Caco-2 (cell line): ENCODE data around the gene BRD4. TPM values are rescaled to one million over a fixed set of nuclear protein-coding genes. Genes with fewer than 3 reads are reported as not detected.

Source experiments
- BruUV-seq: library from RNA; stranded (reverse); fragments of 400-500 nt; replicated peaks from 2 replicates; lab custom pipeline; 2021; lab: Mats Ljungman, UMichigan
- CTCF ChIA-PET: fragments of 300-600 bp; sonication (Branson Sonifier 250); formaldehyde crosslinking; loops from one replicate; lab custom pipeline; 2022; ENCODE audit warnings: antibody characterized with exemption; lab: Charles Lee
- POLR2A ChIA-PET: fragments of 300-600 bp; sonication (Branson Sonifier 250); formaldehyde crosslinking; loops from one replicate; lab custom pipeline; 2022; ENCODE audit warnings: antibody characterized with exemption; lab: Charles Lee
- DNase-seq, 2 experiments: peaks; one replicate each; pipeline versions ENCODE4 v3.0.0 to v3.0.0-alpha.2; 2020 to 2022
- H3K27me3 ChIP-seq: replicated peaks from 2 replicates; pipeline ENCODE4 v1.6.0; 2011; ENCODE audit warnings: low read length; ENCODE audit not compliant: control insufficient read depth, insufficient read depth
- H3K36me3 ChIP-seq: 2 replicates; pipeline ENCODE4 v1.5.1; 2011; ENCODE audit warnings: low read length; ENCODE audit not compliant: control insufficient read depth, insufficient read depth
- H3K4me1 ChIP-seq: fragments of 250-450 bp; sonication (Bioruptor Pico); 2 replicates; pipeline ENCODE4 v1.5.1; 2020; ENCODE audit warnings: mild to moderate bottlenecking
- H3K4me3 ChIP-seq: 2 replicates; pipeline ENCODE4 v1.5.1; 2011; ENCODE audit warnings: low read depth, mild to moderate bottlenecking, control low read depth, low read length
- H3K9me3 ChIP-seq: fragments of 250-450 bp; sonication (Bioruptor Pico); 2 replicates; pipeline ENCODE4 v1.5.1; 2020; ENCODE audit warnings: mild to moderate bottlenecking, moderate library complexity
- H3K27ac Mint-ChIP-seq: one replicate; pipeline ENCODE4 v1.8.0; 2022; ENCODE audit warnings: mixed read lengths; ENCODE audit not compliant: unreplicated experiment
- H3K27me3 Mint-ChIP-seq: one replicate; pipeline ENCODE4 v1.8.0; 2022; ENCODE audit warnings: mixed read lengths; ENCODE audit not compliant: insufficient read depth, unreplicated experiment
- H3K36me3 Mint-ChIP-seq: one replicate; pipeline ENCODE4 v1.8.0; 2022; ENCODE audit warnings: mild to moderate bottlenecking, mixed read lengths; ENCODE audit not compliant: insufficient read depth, unreplicated experiment
- H3K4me1 Mint-ChIP-seq: one replicate; pipeline ENCODE4 v1.8.0; 2022; ENCODE audit warnings: low read depth, mixed read lengths; ENCODE audit not compliant: unreplicated experiment
- H3K4me3 Mint-ChIP-seq: one replicate; pipeline ENCODE4 v1.8.0; 2022; ENCODE audit warnings: mild to moderate bottlenecking, moderate library complexity, mixed read lengths; ENCODE audit not compliant: unreplicated experiment
- H3K9me3 Mint-ChIP-seq: one replicate; pipeline ENCODE4 v1.8.0; 2022; ENCODE audit warnings: mixed read lengths; ENCODE audit not compliant: unreplicated experiment
- CTCF ChIP-seq, 2 experiments: fragments of 200-600 bp in 1 of 2; IDR thresholded peaks; 1 replicate in 1 of 2; 2 replicates in 1 of 2; pipeline versions ENCODE4 v1.5.1 to v1.8.0; 2011 to 2022; ENCODE audit warnings: antibody characterized with exemption in 1 of 2, control low read depth in 1 of 2, inconsistent platforms in 1 of 2, low read depth in 1 of 2, low read length in 1 of 2, mild to moderate bottlenecking in 1 of 2, moderate library complexity in 1 of 2; ENCODE audit not compliant: insufficient read depth in 1 of 2, severe bottlenecking in 1 of 2, unreplicated experiment in 1 of 2
- intact Hi-C: fragments of 100-400 bp; cut with micrococcal nuclease; formaldehyde crosslinking; loops from one replicate; pipeline ENCODE4 v1.10.0; 2022; ENCODE audit not compliant: unreplicated experiment
- total RNA-seq: library from RNA; stranded (reverse); gene quantifications from 2 replicates; pipeline ENCODE4 v1.2.3, GENCODE V29; 2022

The BRD4 gene
- total RNA-seq, 1 experiment from 2014 or later, result 170 TPM

DNA sequence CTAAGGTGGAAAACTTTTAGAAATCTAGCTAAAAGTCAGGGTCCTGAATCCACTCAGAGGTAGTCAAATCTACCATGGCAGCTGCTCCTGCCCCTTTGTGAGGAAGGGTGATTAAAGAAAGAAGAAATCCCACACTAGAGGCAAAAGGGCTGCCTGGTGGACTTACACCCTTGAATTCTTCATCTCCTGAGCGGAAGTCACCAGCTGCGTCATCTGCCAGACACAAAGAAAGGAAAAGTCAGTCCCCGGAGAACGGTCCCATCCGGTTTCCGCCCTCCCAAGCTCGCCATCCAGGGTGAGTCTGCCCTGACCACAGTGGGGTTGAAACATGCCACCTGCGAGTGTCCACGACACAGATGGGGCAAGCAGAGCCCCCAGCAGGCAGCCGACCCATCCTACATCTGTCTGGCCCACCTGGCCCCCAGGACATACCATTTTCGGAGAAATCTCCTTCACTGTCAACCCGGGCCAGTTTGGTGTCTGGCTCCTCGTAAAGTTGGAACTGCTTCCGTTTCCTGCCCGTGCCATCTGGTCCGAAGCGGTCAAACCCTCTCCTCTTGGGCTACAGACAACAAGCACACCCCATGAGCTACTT is 39.5 kb upstream of the BRD4 start:
- H3K36me3 ChIP-seq, result peaks cover 7% of the 10 kb centered on the region; the same call in 1 of the 2 replicates
- H3K4me3 Mint-ChIP-seq, result no peak overlapping the region
- no peaks in the 10 kb centered on the region for H3K27me3 ChIP-seq
- ChIA-PET CTCF (no interaction called here), POLR2A (no interaction called here)
- no TSS peak for BruUV-seq
- H3K27ac Mint-ChIP-seq, result no peak overlapping the region
- peaks cover 83% of the 10 kb centered on the region for H3K36me3 Mint-ChIP-seq
- no peak overlapping the region for H3K4me3 ChIP-seq
- intact Hi-C loops, result no loop called here
- no peaks in the 10 kb centered on the region for H3K9me3 Mint-ChIP-seq
- H3K27me3 Mint-ChIP-seq, result no peaks in the 10 kb centered on the region
- peaks cover 5% of the 10 kb centered on the region for H3K4me1 ChIP-seq
- TF ChIP-seq CTCF (IDR thresholded peaks at IDR 0.05; ENCODE audit: insufficient read depth in 1 of 2, low read depth in 1 of 2, low read length in 1 of 2, severe bottlenecking in 1 of 2, unreplicated experiment in 1 of 2), result no peak
- no peaks in the 10 kb centered on the region for H3K9me3 ChIP-seq
- peaks cover 5% of the 10 kb centered on the region for H3K4me1 Mint-ChIP-seq
- DNase-seq, result no peak

GRCh38 chr19:15371119-15371518 is 38.8 kb upstream of the BRD4 start:
- Histone ChIP-seq H3K4me1 (no peaks in the 10 kb centered on the region), H3K4me3 (no peak overlapping the region), H3K9me3 (no peaks in the 10 kb centered on the region), H3K27me3 (no peaks in the 10 kb centered on the region), H3K36me3 (peaks cover 7% of the 10 kb centered on the region; the same call in 1 of the 2 replicates)
- no peak for TF ChIP-seq CTCF (IDR thresholded peaks at IDR 0.05; ENCODE audit: insufficient read depth in 1 of 2, low read depth in 1 of 2, low read length in 1 of 2, severe bottlenecking in 1 of 2, unreplicated experiment in 1 of 2)
- intact Hi-C loops, result no loop called here
- Mint-ChIP-seq H3K9me3 (no peaks in the 10 kb centered on the region), H3K4me1 (no peaks in the 10 kb centered on the region), H3K27me3 (no peaks in the 10 kb centered on the region), H3K27ac (no peak overlapping the region), H3K36me3 (peaks cover 88% of the 10 kb centered on the region), H3K4me3 (no peak overlapping the region)
- ChIA-PET POLR2A (no interaction called here), CTCF (no interaction called here)
- DNase-seq, result no peak
- BruUV-seq, result no TSS peak

- no TSS peak for BruUV-seq
- Histone ChIP-seq H3K9me3 (no peaks in the 10 kb centered on the region), H3K36me3 (peaks cover 7% of the 10 kb centered on the region), H3K4me1 (no peaks in the 10 kb centered on the region), H3K27me3 (no peaks in the 10 kb centered on the region), H3K4me3 (no peak overlapping the region)
- Mint-ChIP-seq H3K4me1 (no peaks in the 10 kb centered on the region), H3K4me3 (no peak overlapping the region), H3K27me3 (no peaks in the 10 kb centered on the region), H3K9me3 (no peaks in the 10 kb centered on the region), H3K27ac (no peak overlapping the region), H3K36me3 (peaks cover 94% of the 10 kb centered on the region)
- CTCF ChIA-PET, result no interaction called here
- POLR2A ChIA-PET, result interaction anchor here (1.1 kb wide), 1 partner anchor 9 kb away, joined by 5 read pairs; no protein-coding TSS in a partner anchor
- TF ChIP-seq CTCF (IDR thresholded peaks at IDR 0.05; ENCODE audit: insufficient read depth in 1 of 2, low read depth in 1 of 2, low read length in 1 of 2, severe bottlenecking in 1 of 2, unreplicated experiment in 1 of 2), result no peak
- intact Hi-C loops, result no loop called here
- DNase-seq, result no peak
Observed at GRCh38 chr19:15369594-15369891, 37.2 kb upstream of the BRD4 start.
